ENCODE data around the gene SLC25A23.

DNA sequence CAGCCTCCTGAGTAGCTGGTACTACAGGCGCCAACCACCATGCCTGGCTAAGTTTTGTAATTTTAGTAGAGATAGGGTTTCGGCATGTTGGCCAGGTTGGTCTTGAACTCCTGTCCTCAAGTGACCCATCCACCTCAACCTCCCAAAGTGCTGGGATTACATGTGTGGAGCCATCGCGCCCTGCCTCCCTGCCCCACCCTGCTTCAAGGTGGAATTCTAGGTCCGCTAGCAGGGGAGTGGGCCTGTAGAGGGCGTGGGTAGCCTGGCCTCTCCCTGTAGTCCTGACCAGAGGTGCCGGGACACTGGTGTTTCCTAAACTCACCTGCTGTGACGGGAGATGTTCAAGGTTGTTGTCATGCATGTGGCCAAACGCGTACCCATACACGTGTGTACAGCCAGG is 26.4 kb downstream of the SLC25A23 start:
- no peak for TF ChIP-seq CTCF (IDR thresholded peaks at IDR 0.05)
- TF ChIP-seq POLR2A (IDR thresholded peaks at IDR 0.05) = no peak
